Measurements from ENCODE around the gene TUBGCP2.
"Not testable (repeated sequence)": the region's sequence is repeated elsewhere in the genome, so short reads cannot be mapped to it uniquely, and the experiment has no call there.

Gene TUBGCP2

GRCh38 chr10:133324857-133325260 lies 16.2 kb upstream of the TUBGCP2 start:
- Histone ChIP-seq H3K9ac (ENCODE audit: insufficient read length) (no peak overlapping the region), H3K4me3 (peak overlapping the region; percentile 68), H3K27ac (no peak overlapping the region), H3K9me3 (ENCODE audit: low read depth, low read length) (no peaks in the 10 kb centered on the region), H3K36me3 (ENCODE audit: insufficient read depth, low read length) (no peaks in the 10 kb centered on the region)
- no peak for DNase-seq (ENCODE audit: low read depth, low spot score)
- no peak for TF ChIP-seq EZH2 (IDR thresholded peaks at IDR 0.05)
- TF ChIP-seq FOXP2 (optimal IDR thresholded peaks at IDR 0.05; ENCODE audit: control extremely low read depth, extremely low read length, insufficient read depth), result no peak
- TF ChIP-seq POLR2AphosphoS5 (IDR thresholded peaks at IDR 0.05; ENCODE audit: borderline replicate concordance, low read depth, low read length), result no peak

GRCh38 chr10:133324198-133324792 lies 15.6 kb upstream of the TUBGCP2 start:
- H3K9me3 ChIP-seq (ENCODE audit: low read depth, low read length), result no peaks in the 10 kb centered on the region
- no peaks in the 10 kb centered on the region for H3K36me3 ChIP-seq (ENCODE audit: insufficient read depth, low read length)
- peak overlapping the region; percentile 47; the same call in 1 of the 2 replicates for H3K4me3 ChIP-seq
- DNase-seq (ENCODE audit: low read depth, low spot score), result no peak
- no peak overlapping the region for H3K27ac ChIP-seq
- TF ChIP-seq FOXP2 (optimal IDR thresholded peaks at IDR 0.05; ENCODE audit: control extremely low read depth, extremely low read length, insufficient read depth), result no peak
- TF ChIP-seq POLR2AphosphoS5 (IDR thresholded peaks at IDR 0.05; ENCODE audit: borderline replicate concordance, low read depth, low read length), result no peak
- no peak for TF ChIP-seq EZH2 (IDR thresholded peaks at IDR 0.05)
- H3K9ac ChIP-seq (ENCODE audit: insufficient read length), result no peak overlapping the region

- not testable (repeated sequence) for H3K4me3 ChIP-seq; H3K9me3 ChIP-seq (ENCODE audit: low read depth, low read length); H3K9ac ChIP-seq (ENCODE audit: insufficient read length); DNase-seq (ENCODE audit: low read depth, low spot score); H3K27ac ChIP-seq; H3K36me3 ChIP-seq (ENCODE audit: insufficient read depth, low read length)
These were observed 13.5 kb upstream of the TUBGCP2 start for GRCh38 chr10:133322064-133322709.

- H3K36me3 ChIP-seq (ENCODE audit: insufficient read depth, low read length); H3K9ac ChIP-seq (ENCODE audit: insufficient read length); H3K4me3 ChIP-seq; DNase-seq (ENCODE audit: low read depth, low spot score); H3K27ac ChIP-seq; H3K9me3 ChIP-seq (ENCODE audit: low read depth, low read length): not testable (repeated sequence)
These were observed 12.3 kb upstream of the TUBGCP2 start for GRCh38 chr10:133320852-133321422.

GRCh38 chr10:133318494-133319127 lies 9.9 kb upstream of the TUBGCP2 start:
- Histone ChIP-seq H3K4me3 (peak overlapping the region; percentile 63; the same call in 1 of the 2 replicates), H3K27ac (no peak overlapping the region), H3K9ac (ENCODE audit: insufficient read length) (no peak overlapping the region), H3K9me3 (ENCODE audit: low read depth, low read length) (no peaks in the 10 kb centered on the region), H3K36me3 (ENCODE audit: insufficient read depth, low read length) (no peaks in the 10 kb centered on the region)
- TF ChIP-seq FOXP2 (optimal IDR thresholded peaks at IDR 0.05; ENCODE audit: control extremely low read depth, extremely low read length, insufficient read depth), result no peak
- TF ChIP-seq POLR2AphosphoS5 (IDR thresholded peaks at IDR 0.05; ENCODE audit: borderline replicate concordance, low read depth, low read length), result no peak
- no peak for TF ChIP-seq EZH2 (IDR thresholded peaks at IDR 0.05)
- DNase-seq (ENCODE audit: low read depth, low spot score), result no peak

- H3K27ac ChIP-seq, result no peak overlapping the region
- H3K9ac ChIP-seq (ENCODE audit: insufficient read length), result no peak overlapping the region
- H3K9me3 ChIP-seq (ENCODE audit: low read depth, low read length), result no peaks in the 10 kb centered on the region
- DNase-seq (ENCODE audit: low read depth, low spot score), result no peak
- no peak for TF ChIP-seq FOXP2 (optimal IDR thresholded peaks at IDR 0.05; ENCODE audit: control extremely low read depth, extremely low read length, insufficient read depth)
- no peak for TF ChIP-seq EZH2 (IDR thresholded peaks at IDR 0.05)
- TF ChIP-seq POLR2AphosphoS5 (IDR thresholded peaks at IDR 0.05; ENCODE audit: borderline replicate concordance, low read depth, low read length), result no peak
- H3K36me3 ChIP-seq (ENCODE audit: insufficient read depth, low read length), result no peaks in the 10 kb centered on the region
- no peak overlapping the region for H3K4me3 ChIP-seq
These were observed 8.1 kb upstream of the TUBGCP2 start for GRCh38 chr10:133316732-133317131.

- no peak for DNase-seq (ENCODE audit: low read depth, low spot score)
- H3K4me3 ChIP-seq, result no peak overlapping the region
- TF ChIP-seq FOXP2 (optimal IDR thresholded peaks at IDR 0.05; ENCODE audit: control extremely low read depth, extremely low read length, insufficient read depth) (no peak), EZH2 (IDR thresholded peaks at IDR 0.05) (no peak), POLR2AphosphoS5 (IDR thresholded peaks at IDR 0.05; ENCODE audit: borderline replicate concordance, low read depth, low read length) (no peak)
- no peaks in the 10 kb centered on the region for H3K9me3 ChIP-seq (ENCODE audit: low read depth, low read length)
- H3K36me3 ChIP-seq (ENCODE audit: insufficient read depth, low read length), result no peaks in the 10 kb centered on the region
- no peak overlapping the region for H3K27ac ChIP-seq
- H3K9ac ChIP-seq (ENCODE audit: insufficient read length), result no peak overlapping the region
These were observed 7.6 kb upstream of the TUBGCP2 start for GRCh38 chr10:133316266-133316665.

- no peak for TF ChIP-seq FOXP2 (optimal IDR thresholded peaks at IDR 0.05; ENCODE audit: control extremely low read depth, extremely low read length, insufficient read depth)
- no peak for TF ChIP-seq POLR2AphosphoS5 (IDR thresholded peaks at IDR 0.05; ENCODE audit: borderline replicate concordance, low read depth, low read length)
- no peak for TF ChIP-seq EZH2 (IDR thresholded peaks at IDR 0.05)
- Histone ChIP-seq H3K9ac (ENCODE audit: insufficient read length) (no peak overlapping the region), H3K9me3 (ENCODE audit: low read depth, low read length) (no peaks in the 10 kb centered on the region), H3K27ac (no peak overlapping the region), H3K36me3 (ENCODE audit: insufficient read depth, low read length) (no peaks in the 10 kb centered on the region), H3K4me3 (no peak overlapping the region)
- no peak for DNase-seq (ENCODE audit: low read depth, low spot score)
These were observed 7.2 kb upstream of the TUBGCP2 start for GRCh38 chr10:133315847-133316246.

Data from SK-N-MC (cell line).